Measurements from ENCODE around the gene CD82.

CD82 gene

GRCh38 chr11:44579302-44579761, 13.9 kb downstream of the CD82 start:
- no peak overlapping the region for H2BK120ac ChIP-seq (ENCODE audit: insufficient read depth, low read length, poor library complexity)
- no peak for DNase-seq
- no peak overlapping the region for H2BK12ac ChIP-seq (ENCODE audit: low read length)
- no peaks in the 10 kb centered on the region for H3K27me3 ChIP-seq (ENCODE audit: insufficient read depth, low read length)
- no peak overlapping the region for H4K8ac ChIP-seq (ENCODE audit: low read depth, low read length)
- no peak overlapping the region for H4K12ac ChIP-seq (ENCODE audit: low read depth, low read length)
- no peaks in the 10 kb centered on the region for H3K79me1 ChIP-seq (ENCODE audit: low read length)
- H3K18ac ChIP-seq (ENCODE audit: low read length) = no peak overlapping the region
- peaks cover 6% of the 10 kb centered on the region for H3K9me3 ChIP-seq (ENCODE audit: insufficient read depth, low read depth, low read length)
- no peak overlapping the region for H2BK5ac ChIP-seq (ENCODE audit: low read depth, low read length, poor library complexity)
- no peaks in the 10 kb centered on the region for H3K36me3 ChIP-seq (ENCODE audit: control insufficient read depth in 1 of 2, insufficient read depth in 2 of 2, low read length in 2 of 2)
- H3K23ac ChIP-seq (ENCODE audit: low read length) = no peak overlapping the region
- no peak overlapping the region for H3K14ac ChIP-seq (ENCODE audit: low read length)
- WGBS (ENCODE audit: extremely low coverage, insufficient coverage, insufficient read length) = no CpG with 5 or more reads among the region's 6 CpGs
- no peak overlapping the region for H3K4me3 ChIP-seq (ENCODE audit: low read depth, low read length)
- H3K4me2 ChIP-seq (ENCODE audit: low read length) = no peak overlapping the region
- no peak overlapping the region for H3K27ac ChIP-seq (ENCODE audit: low read depth, low read length)
- H3K9ac ChIP-seq (ENCODE audit: low read length) = no peak overlapping the region
- no peaks in the 10 kb centered on the region for H3K79me2 ChIP-seq (ENCODE audit: control insufficient read depth, insufficient read depth, low read length, poor library complexity)
- no peak overlapping the region for H4K91ac ChIP-seq (ENCODE audit: low read depth, low read length)
- H3K4me1 ChIP-seq (ENCODE audit: control insufficient read depth in 1 of 2, insufficient read depth in 2 of 2, low read length in 2 of 2) = peaks cover 15 to 18% of the 10 kb centered on the region in 2 experiments
- H2AFZ ChIP-seq (ENCODE audit: insufficient read depth, low read length, poor library complexity) = no peak overlapping the region
- no peak overlapping the region for H2AK5ac ChIP-seq (ENCODE audit: low read length)
- H3K4ac ChIP-seq (ENCODE audit: low read depth, low read length) = no peak overlapping the region

- no peak overlapping the region for H3K18ac ChIP-seq (ENCODE audit: low read length)
- H2BK12ac ChIP-seq (ENCODE audit: low read length) = no peak overlapping the region
- no peak overlapping the region for H2BK5ac ChIP-seq (ENCODE audit: low read depth, low read length, poor library complexity)
- peaks cover 6% of the 10 kb centered on the region for H3K9me3 ChIP-seq (ENCODE audit: insufficient read depth, low read depth, low read length)
- H4K91ac ChIP-seq (ENCODE audit: low read depth, low read length) = no peak overlapping the region
- no peak overlapping the region for H3K14ac ChIP-seq (ENCODE audit: low read length)
- H4K12ac ChIP-seq (ENCODE audit: low read depth, low read length) = no peak overlapping the region
- no peaks in the 10 kb centered on the region for H3K79me2 ChIP-seq (ENCODE audit: control insufficient read depth, insufficient read depth, low read length, poor library complexity)
- no peak overlapping the region for H2BK120ac ChIP-seq (ENCODE audit: insufficient read depth, low read length, poor library complexity)
- H3K4me2 ChIP-seq (ENCODE audit: low read length) = no peak overlapping the region
- H3K4me3 ChIP-seq (ENCODE audit: low read depth, low read length) = no peak overlapping the region
- WGBS (ENCODE audit: extremely low coverage, insufficient coverage, insufficient read length) = no CpG with 5 or more reads among the region's 2 CpGs
- no peak for DNase-seq
- H4K8ac ChIP-seq (ENCODE audit: low read depth, low read length) = no peak overlapping the region
- no peaks in the 10 kb centered on the region for H3K79me1 ChIP-seq (ENCODE audit: low read length)
- H3K4ac ChIP-seq (ENCODE audit: low read depth, low read length) = no peak overlapping the region
- H2AFZ ChIP-seq (ENCODE audit: insufficient read depth, low read length, poor library complexity) = no peak overlapping the region
- H3K36me3 ChIP-seq (ENCODE audit: control insufficient read depth in 1 of 2, insufficient read depth in 2 of 2, low read length in 2 of 2) = no peaks in the 10 kb centered on the region
- no peak overlapping the region for H3K23ac ChIP-seq (ENCODE audit: low read length)
- H3K27me3 ChIP-seq (ENCODE audit: insufficient read depth, low read length) = no peaks in the 10 kb centered on the region
- H2AK5ac ChIP-seq (ENCODE audit: low read length) = no peak overlapping the region
- H3K27ac ChIP-seq (ENCODE audit: low read depth, low read length) = no peak overlapping the region
- H3K4me1 ChIP-seq (ENCODE audit: control insufficient read depth in 1 of 2, insufficient read depth in 2 of 2, low read length in 2 of 2) = peaks cover 12 to 18% of the 10 kb centered on the region in 2 experiments
- H3K9ac ChIP-seq (ENCODE audit: low read length) = no peak overlapping the region
Observed at GRCh38 chr11:44580701-44581100, 15.2 kb downstream of the CD82 start.

GRCh38 chr11:44581246-44581645, 15.8 kb downstream of the CD82 start:
- no peak overlapping the region for H3K4ac ChIP-seq (ENCODE audit: low read depth, low read length)
- H3K9me3 ChIP-seq (ENCODE audit: insufficient read depth, low read depth, low read length) = peaks cover 6% of the 10 kb centered on the region
- no peaks in the 10 kb centered on the region for H3K79me2 ChIP-seq (ENCODE audit: control insufficient read depth, insufficient read depth, low read length, poor library complexity)
- H2BK5ac ChIP-seq (ENCODE audit: low read depth, low read length, poor library complexity) = no peak overlapping the region
- H3K4me2 ChIP-seq (ENCODE audit: low read length) = no peak overlapping the region
- DNase-seq = no peak
- no peak overlapping the region for H2AFZ ChIP-seq (ENCODE audit: insufficient read depth, low read length, poor library complexity)
- H4K12ac ChIP-seq (ENCODE audit: low read depth, low read length) = no peak overlapping the region
- no peak overlapping the region for H3K23ac ChIP-seq (ENCODE audit: low read length)
- no CpG with 5 or more reads among the region's 3 CpGs for WGBS (ENCODE audit: extremely low coverage, insufficient coverage, insufficient read length)
- H3K79me1 ChIP-seq (ENCODE audit: low read length) = no peaks in the 10 kb centered on the region
- no peak overlapping the region for H3K27ac ChIP-seq (ENCODE audit: low read depth, low read length)
- no peak overlapping the region for H3K4me3 ChIP-seq (ENCODE audit: low read depth, low read length)
- H3K4me1 ChIP-seq (ENCODE audit: control insufficient read depth in 1 of 2, insufficient read depth in 2 of 2, low read length in 2 of 2) = peaks cover 12 to 18% of the 10 kb centered on the region in 2 experiments
- H2BK120ac ChIP-seq (ENCODE audit: insufficient read depth, low read length, poor library complexity) = no peak overlapping the region
- no peak overlapping the region for H2BK12ac ChIP-seq (ENCODE audit: low read length)
- no peak overlapping the region for H2AK5ac ChIP-seq (ENCODE audit: low read length)
- H3K36me3 ChIP-seq (ENCODE audit: control insufficient read depth in 1 of 2, insufficient read depth in 2 of 2, low read length in 2 of 2) = no peaks in the 10 kb centered on the region
- no peak overlapping the region for H3K18ac ChIP-seq (ENCODE audit: low read length)
- H4K8ac ChIP-seq (ENCODE audit: low read depth, low read length) = no peak overlapping the region
- no peaks in the 10 kb centered on the region for H3K27me3 ChIP-seq (ENCODE audit: insufficient read depth, low read length)
- H3K14ac ChIP-seq (ENCODE audit: low read length) = no peak overlapping the region
- no peak overlapping the region for H3K9ac ChIP-seq (ENCODE audit: low read length)
- no peak overlapping the region for H4K91ac ChIP-seq (ENCODE audit: low read depth, low read length)

- H3K14ac ChIP-seq (ENCODE audit: low read length) = no peak overlapping the region
- no peaks in the 10 kb centered on the region for H3K79me2 ChIP-seq (ENCODE audit: control insufficient read depth, insufficient read depth, low read length, poor library complexity)
- H2BK120ac ChIP-seq (ENCODE audit: insufficient read depth, low read length, poor library complexity) = no peak overlapping the region
- H3K4ac ChIP-seq (ENCODE audit: low read depth, low read length) = no peak overlapping the region
- H2BK12ac ChIP-seq (ENCODE audit: low read length) = no peak overlapping the region
- H3K27ac ChIP-seq (ENCODE audit: low read depth, low read length) = no peak overlapping the region
- H2BK5ac ChIP-seq (ENCODE audit: low read depth, low read length, poor library complexity) = no peak overlapping the region
- H3K4me3 ChIP-seq (ENCODE audit: low read depth, low read length) = no peak overlapping the region
- no peak overlapping the region for H2AFZ ChIP-seq (ENCODE audit: insufficient read depth, low read length, poor library complexity)
- no peak overlapping the region for H3K18ac ChIP-seq (ENCODE audit: low read length)
- no peak overlapping the region for H3K4me2 ChIP-seq (ENCODE audit: low read length)
- WGBS (ENCODE audit: extremely low coverage, insufficient coverage, insufficient read length) = no CpG with 5 or more reads among the region's 3 CpGs
- no peaks in the 10 kb centered on the region for H3K79me1 ChIP-seq (ENCODE audit: low read length)
- no peak overlapping the region for H3K23ac ChIP-seq (ENCODE audit: low read length)
- H4K91ac ChIP-seq (ENCODE audit: low read depth, low read length) = no peak overlapping the region
- H3K9me3 ChIP-seq (ENCODE audit: insufficient read depth, low read depth, low read length) = peaks cover 6% of the 10 kb centered on the region
- peak; percentile 23 to 69 for DNase-seq
- H2AK5ac ChIP-seq (ENCODE audit: low read length) = no peak overlapping the region
- H4K8ac ChIP-seq (ENCODE audit: low read depth, low read length) = no peak overlapping the region
- peaks cover 1 to 7% of the 10 kb centered on the region in 2 experiments for H3K4me1 ChIP-seq (ENCODE audit: control insufficient read depth in 1 of 2, insufficient read depth in 2 of 2, low read length in 2 of 2)
- no peak overlapping the region for H3K9ac ChIP-seq (ENCODE audit: low read length)
- H3K27me3 ChIP-seq (ENCODE audit: insufficient read depth, low read length) = no peaks in the 10 kb centered on the region
- no peaks in the 10 kb centered on the region for H3K36me3 ChIP-seq (ENCODE audit: control insufficient read depth in 1 of 2, insufficient read depth in 2 of 2, low read length in 2 of 2)
- no peak overlapping the region for H4K12ac ChIP-seq (ENCODE audit: low read depth, low read length)
Observed at GRCh38 chr11:44582641-44583352, 17.3 kb downstream of the CD82 start.
